Left ventricle myocardium inferior (tissue), 1 donor: ENCODE data around the gene STAT4. TPM values are rescaled to one million over a fixed set of nuclear protein-coding genes. Genes with fewer than 3 reads are reported as not detected.

Experiments used
- DNase-seq: peaks from one replicate; pipeline ENCODE4 v3.0.0-alpha.2; 2020
- H3K27ac ChIP-seq: fragments of 200-600 bp; replicated peaks from 2 replicates; pipeline ENCODE4 v1.8.0; 2021
- H3K27me3 ChIP-seq: fragments of 200-600 bp; 2 replicates; pipeline ENCODE4 v1.8.0; 2021; ENCODE audit warnings: low read depth
- H3K36me3 ChIP-seq: fragments of 200-600 bp; 2 replicates; pipeline ENCODE4 v1.8.0; 2021
- H3K4me1 ChIP-seq: fragments of 200-600 bp; 2 replicates; pipeline ENCODE4 v1.8.0; 2021
- H3K4me3 ChIP-seq: fragments of 200-600 bp; 2 replicates; pipeline ENCODE4 v1.8.0; 2021; ENCODE audit warnings: mild to moderate bottlenecking, moderate library complexity
- H3K9me3 ChIP-seq: fragments of 200-600 bp; replicated peaks from 2 replicates; pipeline ENCODE4 v1.8.0; 2021
- CTCF ChIP-seq: fragments of 200-600 bp; IDR thresholded peaks from 2 replicates; pipeline ENCODE4 v1.8.0; 2021; ENCODE audit warnings: antibody characterized with exemption, mild to moderate bottlenecking, borderline replicate concordance
- intact Hi-C: fragments of 100-400 bp; cut with micrococcal nuclease; formaldehyde crosslinking; loops from one replicate; pipeline ENCODE4 v1.11.0; 2022
- total RNA-seq: library from RNA; stranded (reverse); fragmentation: NEBNext Ultra II Directional; extraction: Animal tissue kit (Norgen Biotek cat#: 25700); gene quantifications from one replicate; pipeline ENCODE4 v1.2.1, GENCODE V29; 2021
- donor health status: DM: no; HTN: yes; CAD: no; lungs with severe emphysema.

Gene STAT4
- total RNA-seq, 1 donor from 2014 or later, result 0.82 TPM

GRCh38 chr2:191151331-191151730, 537 bp upstream of the STAT4 start:
- TF ChIP-seq CTCF, result no peak
- H3K27me3 ChIP-seq, result no peaks in the 10 kb centered on the region
- H3K9me3 ChIP-seq, result no peaks in the 10 kb centered on the region
- no peak for DNase-seq
- H3K4me1 ChIP-seq, result peaks cover 24% of the 10 kb centered on the region
- H3K4me3 ChIP-seq, result peak overlapping the region; percentile 68
- H3K27ac ChIP-seq, result no peak overlapping the region
- H3K36me3 ChIP-seq, result no peaks in the 10 kb centered on the region
- intact Hi-C loops, result loop anchor here (10.0 kb wide), 1 partner anchor 97 kb away; no protein-coding TSS in a partner anchor

- no peaks in the 10 kb centered on the region for H3K9me3 ChIP-seq
- peak overlapping the region; percentile 68 for H3K4me3 ChIP-seq
- H3K27me3 ChIP-seq, result no peaks in the 10 kb centered on the region
- DNase-seq, result no peak
- TF ChIP-seq CTCF, result no peak
- peaks cover 24% of the 10 kb centered on the region for H3K4me1 ChIP-seq
- H3K36me3 ChIP-seq, result no peaks in the 10 kb centered on the region
- intact Hi-C loops, result loop anchor here (10.0 kb wide), 1 partner anchor 95 kb away; no protein-coding TSS in a partner anchor
- no peak overlapping the region for H3K27ac ChIP-seq
These were observed 579 bp downstream of the STAT4 start for GRCh38 chr2:191150230-191150599.

GRCh38 chr2:191149391-191149790, 1.4 kb downstream of the STAT4 start:
- intact Hi-C loops, result no loop called here
- H3K4me1 ChIP-seq, result peaks cover 24% of the 10 kb centered on the region
- TF ChIP-seq CTCF, result no peak
- no peak overlapping the region for H3K4me3 ChIP-seq
- no peak for DNase-seq
- H3K27me3 ChIP-seq, result no peaks in the 10 kb centered on the region
- H3K36me3 ChIP-seq, result no peaks in the 10 kb centered on the region
- H3K27ac ChIP-seq, result no peak overlapping the region
- no peaks in the 10 kb centered on the region for H3K9me3 ChIP-seq

- DNase-seq, result no peak
- Histone ChIP-seq H3K4me3 (no peak overlapping the region), H3K36me3 (no peaks in the 10 kb centered on the region), H3K27me3 (no peaks in the 10 kb centered on the region), H3K4me1 (peaks cover 24% of the 10 kb centered on the region), H3K9me3 (no peaks in the 10 kb centered on the region), H3K27ac (no peak overlapping the region)
- intact Hi-C loops, result no loop called here
- TF ChIP-seq CTCF, result no peak
These were observed 2.0 kb downstream of the STAT4 start for GRCh38 chr2:191148791-191149190.

GRCh38 chr2:191148281-191148680, 2.5 kb downstream of the STAT4 start:
- peaks cover 24% of the 10 kb centered on the region for H3K4me1 ChIP-seq
- no peak for DNase-seq
- H3K9me3 ChIP-seq, result no peaks in the 10 kb centered on the region
- H3K4me3 ChIP-seq, result no peak overlapping the region
- H3K27me3 ChIP-seq, result no peaks in the 10 kb centered on the region
- H3K27ac ChIP-seq, result no peak overlapping the region
- intact Hi-C loops, result no loop called here
- H3K36me3 ChIP-seq, result no peaks in the 10 kb centered on the region
- no peak for TF ChIP-seq CTCF
